ENCODE results near the gene CNIH4. TPM values are rescaled to one million over a fixed set of nuclear protein-coding genes. Genes with fewer than 3 reads are reported as not detected.

The CNIH4 gene
- total RNA-seq, 1 donor from 2014 or later, result 70.3 TPM

Other genes with a start within 250 kb of the CNIH4 start
- gene FBXO28, start 242.8 kb upstream of the CNIH4 start, total RNA-seq, result 35.8 and 42.0 TPM in 2 replicates
- 22.5 and 30.0 TPM in 2 replicates for gene DEGS1, start 173.6 kb upstream of the CNIH4 start, total RNA-seq
- 15.5 and 23.7 TPM in 2 replicates for gene NVL, start 26.7 kb upstream of the CNIH4 start, total RNA-seq
- 34.5 and 58.8 TPM in 2 replicates for gene WDR26, start 77.9 kb downstream of the CNIH4 start, total RNA-seq